Measurements from ENCODE around the gene GRM8. TPM values are rescaled to one million over a fixed set of nuclear protein-coding genes. Genes with fewer than 3 reads are reported as not detected.

GRM8 gene
- total RNA-seq, 1 experiment from 2014 or later = 0.40 TPM

DNA sequence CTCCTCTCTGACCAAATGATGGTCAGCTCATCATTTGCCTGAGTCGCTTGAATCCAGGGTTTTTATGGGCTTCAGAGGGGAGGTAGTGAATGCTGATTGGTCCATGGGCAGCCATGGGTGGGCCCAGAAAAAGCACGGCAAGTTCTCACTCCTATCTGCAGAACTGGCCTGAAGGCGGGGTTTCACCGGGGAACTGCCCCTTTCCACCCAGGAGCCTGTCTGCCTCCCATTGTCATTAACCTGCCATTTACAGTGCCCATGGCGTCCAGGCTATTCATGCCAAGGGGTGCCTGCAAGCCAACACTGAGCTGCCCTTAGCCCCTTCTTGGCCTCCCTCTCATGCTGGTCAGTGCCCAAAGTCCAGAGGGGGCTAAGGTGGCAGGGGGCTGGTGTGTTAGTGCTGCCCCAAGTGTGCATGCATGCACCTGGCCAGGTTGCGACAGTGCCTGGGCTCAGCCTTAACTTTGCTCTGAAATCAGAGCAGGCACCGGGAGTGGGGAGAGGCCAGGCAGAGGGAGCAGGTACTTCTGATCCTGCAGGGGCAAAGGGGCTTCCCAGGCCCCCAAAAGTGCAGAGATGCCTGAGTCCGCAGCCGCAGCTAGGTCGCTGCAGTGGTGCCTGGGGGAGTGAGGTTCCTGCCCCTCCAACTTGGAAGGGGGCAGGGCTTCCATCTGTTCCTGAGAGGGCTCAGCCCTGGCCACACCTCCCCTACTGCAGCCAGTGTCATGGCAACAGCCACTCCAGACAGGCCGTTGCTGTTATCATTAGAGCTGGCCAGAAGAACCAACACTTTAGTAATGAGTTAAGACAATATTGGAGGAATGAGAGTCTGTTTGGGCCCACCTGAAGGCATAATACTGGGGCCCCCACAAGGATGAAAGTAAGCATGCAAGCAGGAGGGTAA lies 561.6 kb downstream of the GRM8 start:
- no peaks in the 10 kb centered on the region for H3K4me1 Mint-ChIP-seq (ENCODE audit: low read depth, unreplicated experiment)
- intact Hi-C loops (cut with micrococcal nuclease; ENCODE audit: unreplicated experiment) = no loop called here
- H3K9me3 Mint-ChIP-seq (ENCODE audit: low read depth, unreplicated experiment) = no peaks in the 10 kb centered on the region
- TF ChIP-seq, protein P1, sequence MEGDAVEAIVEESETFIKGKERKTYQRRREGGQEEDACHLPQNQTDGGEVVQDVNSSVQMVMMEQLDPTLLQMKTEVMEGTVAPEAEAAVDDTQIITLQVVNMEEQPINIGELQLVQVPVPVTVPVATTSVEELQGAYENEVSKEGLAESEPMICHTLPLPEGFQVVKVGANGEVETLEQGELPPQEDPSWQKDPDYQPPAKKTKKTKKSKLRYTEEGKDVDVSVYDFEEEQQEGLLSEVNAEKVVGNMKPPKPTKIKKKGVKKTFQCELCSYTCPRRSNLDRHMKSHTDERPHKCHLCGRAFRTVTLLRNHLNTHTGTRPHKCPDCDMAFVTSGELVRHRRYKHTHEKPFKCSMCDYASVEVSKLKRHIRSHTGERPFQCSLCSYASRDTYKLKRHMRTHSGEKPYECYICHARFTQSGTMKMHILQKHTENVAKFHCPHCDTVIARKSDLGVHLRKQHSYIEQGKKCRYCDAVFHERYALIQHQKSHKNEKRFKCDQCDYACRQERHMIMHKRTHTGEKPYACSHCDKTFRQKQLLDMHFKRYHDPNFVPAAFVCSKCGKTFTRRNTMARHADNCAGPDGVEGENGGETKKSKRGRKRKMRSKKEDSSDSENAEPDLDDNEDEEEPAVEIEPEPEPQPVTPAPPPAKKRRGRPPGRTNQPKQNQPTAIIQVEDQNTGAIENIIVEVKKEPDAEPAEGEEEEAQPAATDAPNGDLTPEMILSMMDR (IDR thresholded peaks at IDR 0.05; ENCODE audit: unreplicated experiment) = no peak
- no peaks in the 10 kb centered on the region for H3K36me3 Mint-ChIP-seq (ENCODE audit: insufficient read depth, unreplicated experiment)
- CTCF ChIA-PET = no interaction called here
- BruUV-seq (replicated peaks) = no TSS peak
- no peak overlapping the region for H3K4me3 Mint-ChIP-seq (ENCODE audit: low read depth, unreplicated experiment)
- H3K27ac Mint-ChIP-seq (ENCODE audit: unreplicated experiment) = no peak overlapping the region
- no peak for DNase-seq
- H3K27me3 Mint-ChIP-seq (ENCODE audit: unreplicated experiment) = no peaks in the 10 kb centered on the region

DNA sequence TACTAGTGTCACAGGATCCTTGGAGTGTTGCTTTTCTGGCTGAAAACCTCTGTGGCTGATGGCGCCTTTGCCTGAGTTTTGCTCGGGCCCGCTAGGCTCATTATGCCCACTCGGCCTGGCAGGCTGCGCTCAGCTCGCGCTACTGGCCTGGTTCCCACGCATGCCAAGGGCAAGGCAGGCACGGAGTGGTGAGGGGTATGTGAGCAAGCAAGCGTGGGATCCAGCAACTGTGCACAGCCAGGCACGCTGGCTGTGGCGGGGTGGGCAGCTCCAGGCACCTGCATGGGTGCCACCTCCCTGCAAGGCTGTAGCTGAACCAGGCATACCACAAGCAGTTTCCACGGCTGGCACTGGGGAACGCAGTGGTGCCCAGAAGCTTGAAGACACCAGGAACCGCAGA lies 562.6 kb downstream of the GRM8 start:
- Mint-ChIP-seq H3K36me3 (ENCODE audit: insufficient read depth, unreplicated experiment) (no peaks in the 10 kb centered on the region), H3K9me3 (ENCODE audit: low read depth, unreplicated experiment) (no peaks in the 10 kb centered on the region), H3K27ac (ENCODE audit: unreplicated experiment) (no peak overlapping the region), H3K4me1 (ENCODE audit: low read depth, unreplicated experiment) (no peaks in the 10 kb centered on the region), H3K4me3 (ENCODE audit: low read depth, unreplicated experiment) (no peak overlapping the region), H3K27me3 (ENCODE audit: unreplicated experiment) (no peaks in the 10 kb centered on the region)
- intact Hi-C loops (cut with micrococcal nuclease; ENCODE audit: unreplicated experiment) = no loop called here
- TF ChIP-seq, protein P1 (IDR thresholded peaks at IDR 0.05; ENCODE audit: unreplicated experiment) = no peak
- CTCF ChIA-PET = no interaction called here
- DNase-seq = no peak
- no TSS peak for BruUV-seq (replicated peaks)

DNA sequence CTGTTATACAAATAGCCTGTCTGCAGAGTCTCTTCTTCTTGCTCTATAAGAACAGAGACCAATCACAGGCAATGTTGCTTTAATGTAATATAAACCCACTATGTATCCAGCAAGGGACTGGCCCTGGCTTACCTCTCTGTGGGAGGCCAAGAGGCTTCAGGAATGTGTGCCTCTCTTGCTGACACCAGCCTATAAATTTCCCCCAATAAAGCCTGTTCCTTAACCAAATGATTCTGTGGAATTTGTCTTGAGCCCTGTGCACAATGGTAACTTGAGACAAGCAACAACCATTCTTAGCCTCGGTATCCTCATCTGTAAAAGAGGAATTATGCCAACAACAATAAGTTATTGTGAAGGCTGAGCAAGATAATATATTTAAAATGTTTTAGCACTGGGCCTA lies 563.7 kb downstream of the GRM8 start:
- no peak for DNase-seq
- BruUV-seq (replicated peaks) = no TSS peak
- TF ChIP-seq, protein P1 (IDR thresholded peaks at IDR 0.05; ENCODE audit: unreplicated experiment) = no peak
- no peaks in the 10 kb centered on the region for H3K4me1 Mint-ChIP-seq (ENCODE audit: low read depth, unreplicated experiment)
- intact Hi-C loops (cut with micrococcal nuclease; ENCODE audit: unreplicated experiment) = no loop called here
- no peak overlapping the region for H3K27ac Mint-ChIP-seq (ENCODE audit: unreplicated experiment)
- no peaks in the 10 kb centered on the region for H3K36me3 Mint-ChIP-seq (ENCODE audit: insufficient read depth, unreplicated experiment)
- no peak overlapping the region for H3K4me3 Mint-ChIP-seq (ENCODE audit: low read depth, unreplicated experiment)
- CTCF ChIA-PET = interaction anchor here (0.6 to 0.7 kb wide), 2 partner anchors 114 to 586 kb away, joined by 3 read pairs; no protein-coding TSS in a partner anchor
- H3K9me3 Mint-ChIP-seq (ENCODE audit: low read depth, unreplicated experiment) = no peaks in the 10 kb centered on the region
- no peaks in the 10 kb centered on the region for H3K27me3 Mint-ChIP-seq (ENCODE audit: unreplicated experiment)

DNA sequence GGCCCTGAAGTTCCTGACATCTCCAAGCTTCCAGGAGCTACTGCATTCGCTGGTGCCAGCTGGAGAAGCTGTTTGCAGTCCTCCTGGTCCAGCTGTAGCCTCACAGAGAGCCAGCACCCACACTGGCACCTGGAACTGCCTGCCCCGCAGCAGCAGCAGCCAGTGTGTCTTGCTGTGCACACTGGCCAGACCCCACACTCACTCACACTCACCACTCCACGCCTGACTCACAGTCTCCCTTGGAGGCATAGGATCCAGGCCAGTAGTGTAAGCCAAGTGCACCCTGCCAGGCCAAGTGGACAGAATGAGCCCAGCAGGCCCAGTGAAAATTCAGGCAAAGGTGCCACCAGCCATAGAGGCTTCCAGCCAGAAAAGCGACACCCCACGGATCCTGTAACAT lies 566.3 kb downstream of the GRM8 start:
- Mint-ChIP-seq H3K9me3 (ENCODE audit: low read depth, unreplicated experiment) (peaks cover 2% of the 10 kb centered on the region), H3K27me3 (ENCODE audit: unreplicated experiment) (no peaks in the 10 kb centered on the region), H3K27ac (ENCODE audit: unreplicated experiment) (no peak overlapping the region), H3K4me1 (ENCODE audit: low read depth, unreplicated experiment) (no peaks in the 10 kb centered on the region), H3K36me3 (ENCODE audit: insufficient read depth, unreplicated experiment) (no peaks in the 10 kb centered on the region), H3K4me3 (ENCODE audit: low read depth, unreplicated experiment) (no peak overlapping the region)
- CTCF ChIA-PET = interaction anchor here (1.3 kb wide), 1 partner anchor 15 kb away, joined by 3 read pairs; no protein-coding TSS in a partner anchor
- intact Hi-C loops (cut with micrococcal nuclease; ENCODE audit: unreplicated experiment) = no loop called here
- no peak for DNase-seq
- BruUV-seq (replicated peaks) = no TSS peak
- TF ChIP-seq, protein P1 (IDR thresholded peaks at IDR 0.05; ENCODE audit: unreplicated experiment) = no peak
